Neural progenitor cell (in vitro differentiated cells): ENCODE measurements around the gene CC2D2A. TPM values are rescaled to one million over a fixed set of nuclear protein-coding genes. Genes with fewer than 3 reads are reported as not detected.

ENCODE experiments used
- DNase-seq: peaks from one replicate; pipeline ENCODE4 v3.0.0-alpha.2; 2016; ENCODE audit warnings: low spot score
- H2AFZ ChIP-seq: fragments of 200-600 bp; sonication (generic); replicated peaks from 2 replicates; pipeline ENCODE4 v1.6.1; 2016; ENCODE audit warnings: antibody characterized with exemption
- H3F3A ChIP-seq: fragments of 200-600 bp; sonication (generic); 2 replicates; pipeline ENCODE4 v1.6.1; 2016; ENCODE audit warnings: antibody characterized with exemption, low read depth
- H3K27ac ChIP-seq: fragments of 200-600 bp; sonication (generic); 2 replicates; pipeline ENCODE4 v1.5.1; 2016; ENCODE audit warnings: mild to moderate bottlenecking
- H3K27me3 ChIP-seq: fragments of 200-600 bp; sonication (generic); 2 replicates; pipeline ENCODE4 v1.6.1; 2016; ENCODE audit warnings: mild to moderate bottlenecking, moderate library complexity
- H3K36me3 ChIP-seq: fragments of 200-600 bp; sonication (generic); 2 replicates; pipeline ENCODE4 v1.5.1; 2016
- H3K4me1 ChIP-seq: fragments of 200-600 bp; sonication (generic); 2 replicates; pipeline ENCODE4 v1.6.1; 2016; ENCODE audit warnings: mixed run types
- H3K4me2 ChIP-seq: fragments of 200-600 bp; sonication (generic); 2 replicates; pipeline ENCODE4 v1.6.1; 2016
- H3K4me3 ChIP-seq: fragments of 200-600 bp; sonication (generic); 2 replicates; pipeline ENCODE4 v1.5.1; 2016
- H3K79me2 ChIP-seq: fragments of 200-600 bp; sonication (generic); 2 replicates; pipeline ENCODE4 v1.6.1; 2016; ENCODE audit warnings: low read depth
- H3K9ac ChIP-seq: fragments of 200-600 bp; sonication (generic); 2 replicates; pipeline ENCODE4 v1.6.1; 2016
- H3K9me3 ChIP-seq: fragments of 200-600 bp; sonication (generic); 2 replicates; pipeline ENCODE4 v1.5.1; 2016; ENCODE audit warnings: low read depth
- H4K20me1 ChIP-seq: fragments of 200-600 bp; sonication (generic); 2 replicates; pipeline ENCODE4 v1.6.1; 2016; ENCODE audit warnings: low read depth
- H3K27ac Mint-ChIP-seq: 3 replicates; pipeline ENCODE4 v1.8.0; 2021; ENCODE audit warnings: mixed read lengths
- H3K27me3 Mint-ChIP-seq: 2 replicates; pipeline ENCODE4 v1.8.0; 2022; ENCODE audit warnings: low read depth, mild to moderate bottlenecking, inconsistent platforms, moderate library complexity, mixed read lengths; ENCODE audit not compliant: insufficient read depth
- H3K36me3 Mint-ChIP-seq: 3 replicates; pipeline ENCODE4 v1.8.0; 2021; ENCODE audit warnings: mixed read lengths
- H3K4me1 Mint-ChIP-seq: 3 replicates; pipeline ENCODE4 v1.8.0; 2021; ENCODE audit warnings: mixed read lengths
- H3K4me3 Mint-ChIP-seq: 3 replicates; pipeline ENCODE4 v1.8.0; 2021; ENCODE audit warnings: mild to moderate bottlenecking, moderate library complexity, mixed read lengths
- H3K9me3 Mint-ChIP-seq: 3 replicates; pipeline ENCODE4 v1.8.0; 2020; ENCODE audit warnings: mixed read lengths
- CTCF ChIP-seq: fragments of 200-600 bp; sonication (generic); IDR thresholded peaks from 2 replicates; pipeline ENCODE4 v1.5.1; 2017; ENCODE audit warnings: antibody characterized with exemption, mild to moderate bottlenecking
- EZH2 ChIP-seq: fragments of 200-600 bp; sonication (generic); IDR thresholded peaks from 2 replicates; pipeline ENCODE4 v1.6.1; 2017; ENCODE audit warnings: antibody characterized with exemption, mild to moderate bottlenecking, moderate library complexity
- EZH2phosphoT487 ChIP-seq: fragments of 200-600 bp; sonication (generic); IDR thresholded peaks from 2 replicates; pipeline ENCODE4 v1.6.1; 2017; ENCODE audit warnings: antibody characterized with exemption
- total RNA-seq: library from RNA; depleted of rRNA; stranded (reverse); fragments of >200 nt; gene quantifications from 2 replicates; pipeline ENCODE4 v1.2.3, GENCODE V29; 2015; ENCODE audit warnings: low replicate concordance

The CC2D2A gene
- total RNA-seq, 1 donor from 2014 or later, result 40.0 TPM

- no peaks in the 10 kb centered on the region for H3K27me3 Mint-ChIP-seq
- Histone ChIP-seq H3K4me2 (no peak overlapping the region), H3K79me2 (no peaks in the 10 kb centered on the region), H3K27ac (no peak overlapping the region), H3K36me3 (peaks cover 3% of the 10 kb centered on the region), H2AFZ (no peak overlapping the region), H4K20me1 (no peaks in the 10 kb centered on the region), H3K4me3 (no peak overlapping the region), H3K9me3 (no peaks in the 10 kb centered on the region), H3K9ac (no peak overlapping the region), H3F3A (no peaks in the 10 kb centered on the region), H3K4me1 (no peaks in the 10 kb centered on the region), H3K27me3 (no peaks in the 10 kb centered on the region)
- peaks cover 28% of the 10 kb centered on the region for H3K36me3 Mint-ChIP-seq
- TF ChIP-seq CTCF, result no peak
- peaks cover 2% of the 10 kb centered on the region for H3K9me3 Mint-ChIP-seq
- H3K4me3 Mint-ChIP-seq, result no peak overlapping the region
- no peaks in the 10 kb centered on the region for H3K4me1 Mint-ChIP-seq
- DNase-seq, result no peak
- no peak overlapping the region for H3K27ac Mint-ChIP-seq
Observed at GRCh38 chr4:15584785-15585184, 115.1 kb downstream of the CC2D2A start.

GRCh38 chr4:15585331-15585730, 115.6 kb downstream of the CC2D2A start:
- no peak overlapping the region for H3K4me2 ChIP-seq
- H3K27ac ChIP-seq, result no peak overlapping the region
- H3K27ac Mint-ChIP-seq, result no peak overlapping the region
- H3K4me3 ChIP-seq, result no peak overlapping the region
- no peaks in the 10 kb centered on the region for H3K4me1 Mint-ChIP-seq
- DNase-seq, result no peak
- H3K9me3 ChIP-seq, result no peaks in the 10 kb centered on the region
- no peaks in the 10 kb centered on the region for H4K20me1 ChIP-seq
- no peaks in the 10 kb centered on the region for H3K79me2 ChIP-seq
- H3K36me3 Mint-ChIP-seq, result peaks cover 26% of the 10 kb centered on the region
- peaks cover 3% of the 10 kb centered on the region for H3K36me3 ChIP-seq
- peaks cover 2% of the 10 kb centered on the region for H3K9me3 Mint-ChIP-seq
- H3K27me3 ChIP-seq, result no peaks in the 10 kb centered on the region
- H3K4me3 Mint-ChIP-seq, result no peak overlapping the region
- no peaks in the 10 kb centered on the region for H3K27me3 Mint-ChIP-seq
- no peaks in the 10 kb centered on the region for H3F3A ChIP-seq
- no peak overlapping the region for H3K9ac ChIP-seq
- no peak for TF ChIP-seq CTCF
- TF ChIP-seq EZH2, result no peak
- no peak for TF ChIP-seq EZH2phosphoT487
- H2AFZ ChIP-seq, result no peak overlapping the region
- H3K4me1 ChIP-seq, result no peaks in the 10 kb centered on the region

GRCh38 chr4:15586066-15586465, 116.4 kb downstream of the CC2D2A start:
- TF ChIP-seq EZH2 (no peak), EZH2phosphoT487 (no peak), CTCF (no peak)
- no peak overlapping the region for H3K9ac ChIP-seq
- H3K27ac Mint-ChIP-seq, result no peak overlapping the region

GRCh38 chr4:15587649-15588048, 118.0 kb downstream of the CC2D2A start:
- no peak for DNase-seq
- Histone ChIP-seq H3K4me2 (no peak overlapping the region), H3K36me3 (peaks cover 3% of the 10 kb centered on the region), H3K4me1 (no peaks in the 10 kb centered on the region), H3K9me3 (no peaks in the 10 kb centered on the region), H4K20me1 (no peaks in the 10 kb centered on the region), H3K9ac (no peak overlapping the region), H3F3A (no peaks in the 10 kb centered on the region), H3K27me3 (no peaks in the 10 kb centered on the region), H2AFZ (no peak overlapping the region), H3K79me2 (no peaks in the 10 kb centered on the region), H3K27ac (no peak overlapping the region), H3K4me3 (no peak overlapping the region)
- Mint-ChIP-seq H3K4me1 (no peaks in the 10 kb centered on the region), H3K36me3 (peaks cover 25% of the 10 kb centered on the region), H3K9me3 (peaks cover 2% of the 10 kb centered on the region), H3K4me3 (no peak overlapping the region), H3K27ac (no peak overlapping the region), H3K27me3 (no peaks in the 10 kb centered on the region)
- no peak for TF ChIP-seq EZH2phosphoT487
- TF ChIP-seq CTCF, result no peak
- no peak for TF ChIP-seq EZH2

More at GRCh38 chr4:15586066-15586465, 116.4 kb downstream of the CC2D2A start:
- Histone ChIP-seq H3K27ac (no peak overlapping the region), H3F3A (no peaks in the 10 kb centered on the region), H3K36me3 (peaks cover 3% of the 10 kb centered on the region), H3K27me3 (no peaks in the 10 kb centered on the region), H4K20me1 (no peaks in the 10 kb centered on the region), H3K4me3 (no peak overlapping the region), H3K79me2 (no peaks in the 10 kb centered on the region), H2AFZ (no peak overlapping the region), H3K9me3 (no peaks in the 10 kb centered on the region), H3K4me2 (no peak overlapping the region), H3K4me1 (no peaks in the 10 kb centered on the region)
- Mint-ChIP-seq H3K4me3 (no peak overlapping the region), H3K4me1 (no peaks in the 10 kb centered on the region), H3K27me3 (no peaks in the 10 kb centered on the region), H3K9me3 (peaks cover 2% of the 10 kb centered on the region), H3K36me3 (peaks cover 26% of the 10 kb centered on the region)
- DNase-seq, result no peak
